Epithelial cell of prostate (primary cell): ENCODE data around the gene C2orf81.

Experiments used
- DNase-seq: peaks from one replicate; pipeline ENCODE4 v3.0.0-alpha.2; 2011; ENCODE audit warnings: low read depth, low spot score
- H3K27ac ChIP-seq: fragments of 450-650 bp; 2 replicates; pipeline ENCODE4 v1.5.1; 2017; ENCODE audit warnings: mild to moderate bottlenecking

The C2orf81 gene

GRCh38 chr2:74367789-74368188 lies 53.6 kb downstream of the C2orf81 start:
- no peak for DNase-seq
- no peak overlapping the region for H3K27ac ChIP-seq

- H3K27ac ChIP-seq, result no peak overlapping the region
- no peak for DNase-seq
Measured at GRCh38 chr2:74366036-74366435, 55.4 kb downstream of the C2orf81 start.

GRCh38 chr2:74364533-74365505 lies 56.6 kb downstream of the C2orf81 start:
- H3K27ac ChIP-seq, result no peak overlapping the region
- DNase-seq, result no peak
